ENCODE results near the gene HACD2. TPM values are rescaled to one million over a fixed set of nuclear protein-coding genes. Genes with fewer than 3 reads are reported as not detected.

The HACD2 gene
- total and polyA plus RNA-seq, 2 donors (not counting 3 experiments of a cell fraction or from before 2014, with no cell fraction given), result 17.0 to 20.9 TPM

- H3K27ac ChIP-seq (ENCODE audit: insufficient read depth, low read depth, low read length), result no peak overlapping the region
- intact Hi-C loops (cut with micrococcal nuclease), result no loop called here
- no peaks in the 10 kb centered on the region for H4K20me1 ChIP-seq (replicated peaks; ENCODE audit: control insufficient read depth, extremely low read depth, insufficient read depth, low read length)
- no peak overlapping the region for H3K4me2 ChIP-seq (ENCODE audit: insufficient read depth, low read length)
- no peaks in the 10 kb centered on the region for H3K36me3 ChIP-seq (ENCODE audit: control insufficient read depth in 2 of 2, extremely low read depth in 1 of 2, insufficient read depth in 2 of 2, low read length in 2 of 2)
- no peaks in the 10 kb centered on the region for H3K4me1 ChIP-seq (ENCODE audit: control insufficient read depth, extremely low read depth, insufficient read depth, low read length)
- no peaks in the 10 kb centered on the region for H3K9me3 ChIP-seq (replicated peaks; ENCODE audit: control insufficient read depth, insufficient read depth, low read length)
- dilution Hi-C loops (cut with MboI; ENCODE audit: extremely low pct_ligation_motif_present, low sequenced_read_pairs), result no loop called here
- H3K9me1 ChIP-seq (replicated peaks; ENCODE audit: control insufficient read depth, extremely low read depth, insufficient read depth, low read length), result no peaks in the 10 kb centered on the region
- no peak for TF ChIP-seq EZH2 (IDR thresholded peaks at IDR 0.05; ENCODE audit: borderline replicate concordance, low read depth, low read length, severe bottlenecking)
- TF ChIP-seq, protein P1, sequence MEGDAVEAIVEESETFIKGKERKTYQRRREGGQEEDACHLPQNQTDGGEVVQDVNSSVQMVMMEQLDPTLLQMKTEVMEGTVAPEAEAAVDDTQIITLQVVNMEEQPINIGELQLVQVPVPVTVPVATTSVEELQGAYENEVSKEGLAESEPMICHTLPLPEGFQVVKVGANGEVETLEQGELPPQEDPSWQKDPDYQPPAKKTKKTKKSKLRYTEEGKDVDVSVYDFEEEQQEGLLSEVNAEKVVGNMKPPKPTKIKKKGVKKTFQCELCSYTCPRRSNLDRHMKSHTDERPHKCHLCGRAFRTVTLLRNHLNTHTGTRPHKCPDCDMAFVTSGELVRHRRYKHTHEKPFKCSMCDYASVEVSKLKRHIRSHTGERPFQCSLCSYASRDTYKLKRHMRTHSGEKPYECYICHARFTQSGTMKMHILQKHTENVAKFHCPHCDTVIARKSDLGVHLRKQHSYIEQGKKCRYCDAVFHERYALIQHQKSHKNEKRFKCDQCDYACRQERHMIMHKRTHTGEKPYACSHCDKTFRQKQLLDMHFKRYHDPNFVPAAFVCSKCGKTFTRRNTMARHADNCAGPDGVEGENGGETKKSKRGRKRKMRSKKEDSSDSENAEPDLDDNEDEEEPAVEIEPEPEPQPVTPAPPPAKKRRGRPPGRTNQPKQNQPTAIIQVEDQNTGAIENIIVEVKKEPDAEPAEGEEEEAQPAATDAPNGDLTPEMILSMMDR (IDR thresholded peaks at IDR 0.05; ENCODE audit: extremely low read depth in 1 of 2, insufficient read depth in 1 of 2, low read depth in 1 of 2, low read length in 2 of 2), result no peak
- no peak for TF ChIP-seq JUN (IDR thresholded peaks at IDR 0.05; ENCODE audit: borderline replicate concordance, insufficient read depth, insufficient read length, low read depth)
- H3K27me3 ChIP-seq (ENCODE audit: control insufficient read depth in 2 of 2, insufficient read depth in 2 of 2, low read length in 2 of 2), result peaks cover 6 to 12% of the 10 kb centered on the region in 2 experiments
- ChIA-PET CTCF (interaction anchor here (0.8 kb wide), 1 partner anchor 27 kb away, joined by 3 read pairs; no protein-coding TSS in a partner anchor), POLR2A (no interaction called here)
- FAIRE-seq, result no peak
- no peaks in the 10 kb centered on the region for H3K79me2 ChIP-seq (ENCODE audit: control insufficient read depth, insufficient read depth, low read length)
- no TSS peak for BruUV-seq (replicated peaks)
- DNase-seq (ENCODE audit: low read depth, low spot score), result no peak
- no peak overlapping the region for H3K4me3 ChIP-seq (replicated peaks in 1 of 3; ENCODE audit: insufficient read depth in 1 of 3, low read depth in 1 of 3, low read length in 3 of 3)
- H3K9ac ChIP-seq (replicated peaks; ENCODE audit: extremely low read depth, insufficient read depth, low read length), result no peak overlapping the region
- H2AFZ ChIP-seq (ENCODE audit: low read depth, low read length), result no peak overlapping the region
These were observed 105.0 kb downstream of the HACD2 start for GRCh38 chr3:123479891-123480290.

DNA sequence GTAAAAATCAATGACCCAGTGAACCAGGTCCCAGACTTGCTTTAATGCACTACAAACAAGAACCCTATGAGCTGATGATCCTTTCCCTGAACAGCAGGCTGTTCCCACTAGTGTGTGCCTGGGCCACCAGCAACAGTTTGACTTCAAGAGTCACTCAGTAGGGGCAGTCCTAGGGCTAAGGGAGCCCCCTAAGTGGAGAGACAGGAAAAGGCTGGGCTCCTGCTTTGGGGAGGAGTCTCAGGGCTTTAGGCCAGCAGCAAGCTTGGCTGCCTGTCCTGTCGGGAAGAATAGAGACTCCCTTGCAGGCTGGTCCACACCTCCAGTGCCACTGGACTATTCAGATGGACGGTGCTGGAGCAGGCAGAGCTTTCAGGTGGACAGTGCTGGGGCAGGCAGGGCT, 106.5 kb downstream of the HACD2 start:
- Histone ChIP-seq H3K79me2 (ENCODE audit: control insufficient read depth, insufficient read depth, low read length) (no peaks in the 10 kb centered on the region), H2AFZ (ENCODE audit: low read depth, low read length) (no peak overlapping the region), H3K4me2 (ENCODE audit: insufficient read depth, low read length) (no peak overlapping the region), H3K36me3 (ENCODE audit: control insufficient read depth in 2 of 2, extremely low read depth in 1 of 2, insufficient read depth in 2 of 2, low read length in 2 of 2) (no peaks in the 10 kb centered on the region), H3K9me1 (replicated peaks; ENCODE audit: control insufficient read depth, extremely low read depth, insufficient read depth, low read length) (no peaks in the 10 kb centered on the region), H3K9me3 (replicated peaks; ENCODE audit: control insufficient read depth, insufficient read depth, low read length) (no peaks in the 10 kb centered on the region), H3K4me3 (replicated peaks in 1 of 3; ENCODE audit: insufficient read depth in 1 of 3, low read depth in 1 of 3, low read length in 3 of 3) (no peak overlapping the region), H3K27ac (ENCODE audit: insufficient read depth, low read depth, low read length) (no peak overlapping the region), H3K4me1 (ENCODE audit: control insufficient read depth, extremely low read depth, insufficient read depth, low read length) (no peaks in the 10 kb centered on the region), H4K20me1 (replicated peaks; ENCODE audit: control insufficient read depth, extremely low read depth, insufficient read depth, low read length) (no peaks in the 10 kb centered on the region), H3K27me3 (ENCODE audit: control insufficient read depth in 2 of 2, insufficient read depth in 2 of 2, low read length in 2 of 2) (peaks cover 8 to 16% of the 10 kb centered on the region in 2 experiments), H3K9ac (replicated peaks; ENCODE audit: extremely low read depth, insufficient read depth, low read length) (no peak overlapping the region)
- no TSS peak for BruUV-seq (replicated peaks)
- no peak for TF ChIP-seq MAX (IDR thresholded peaks at IDR 0.05; ENCODE audit: insufficient read depth, insufficient read length)
- dilution Hi-C loops (cut with MboI; ENCODE audit: extremely low pct_ligation_motif_present, low sequenced_read_pairs) (no loop called here), intact Hi-C loops (cut with micrococcal nuclease) (no loop called here)
- ChIA-PET POLR2A (no interaction called here), CTCF (interaction anchor here (2.2 kb wide), 1 partner anchor 11 kb away, joined by 9 read pairs; no protein-coding TSS in a partner anchor)
- DNase-seq (ENCODE audit: low read depth, low spot score) (no peak), FAIRE-seq (no peak)

Data from endothelial cell of umbilical vein (primary cell).